GM10248 (cell line): ENCODE results near the gene POLD4.

Experiments used
- CTCF ChIA-PET: fragments of 300-600 bp; sonication (Branson Sonifier 250); formaldehyde crosslinking; extraction: SDS; loops from one replicate; lab custom pipeline; 2021; ENCODE audit warnings: antibody characterized with exemption; lab: Yijun Ruan, JAX
- POLR2A ChIA-PET: fragments of 350-650 bp; sonication (Branson Sonifier 250); formaldehyde crosslinking; extraction: SDS; loops from one replicate; lab custom pipeline; 2020; ENCODE audit warnings: antibody characterized with exemption; lab: Yijun Ruan, JAX
- DNase-seq: peaks from one replicate; pipeline ENCODE4 v3.0.0; 2012; ENCODE audit errors: extremely low spot score
- TF ChIP-seq, protein P1 (sequence below): IDR thresholded peaks from 2 replicates; pipeline ENCODE4 v1.5.1; 2012; ENCODE audit warnings: mild to moderate bottlenecking, low read depth; ENCODE audit errors: extremely low read depth, missing control alignments, control extremely low read depth

The POLD4 gene

DNA sequence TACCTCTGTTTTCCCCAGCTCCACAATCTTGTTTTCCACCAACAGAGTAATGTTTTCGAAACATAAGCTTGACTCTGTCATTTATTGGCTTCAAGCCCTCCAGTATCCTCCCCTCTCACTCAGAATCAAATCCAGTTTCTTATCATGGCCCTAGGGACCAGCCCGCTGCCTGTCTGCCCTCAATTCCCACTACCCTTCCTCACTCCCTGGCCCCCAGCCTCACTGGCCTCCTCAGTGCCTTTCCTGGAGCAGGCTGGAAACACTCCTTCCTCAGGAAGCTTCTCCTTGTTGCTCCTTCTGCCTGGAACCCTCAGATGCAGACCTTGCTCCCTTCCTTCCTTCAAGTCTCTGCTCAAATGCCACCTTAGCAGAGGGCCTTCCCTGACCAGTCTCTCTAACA, 3.9 kb downstream of the POLD4 start:
- ChIA-PET POLR2A (no interaction called here), CTCF (interaction anchor here (0.7 to 37.4 kb wide), 8 partner anchors 10 to 274 kb away, joined by 3 to 1573 read pairs (median 24); partner anchors contain the start of genes CLCF1, PPP1CA, RAD9A and TBC1D10C)
- TF ChIP-seq, protein P1, sequence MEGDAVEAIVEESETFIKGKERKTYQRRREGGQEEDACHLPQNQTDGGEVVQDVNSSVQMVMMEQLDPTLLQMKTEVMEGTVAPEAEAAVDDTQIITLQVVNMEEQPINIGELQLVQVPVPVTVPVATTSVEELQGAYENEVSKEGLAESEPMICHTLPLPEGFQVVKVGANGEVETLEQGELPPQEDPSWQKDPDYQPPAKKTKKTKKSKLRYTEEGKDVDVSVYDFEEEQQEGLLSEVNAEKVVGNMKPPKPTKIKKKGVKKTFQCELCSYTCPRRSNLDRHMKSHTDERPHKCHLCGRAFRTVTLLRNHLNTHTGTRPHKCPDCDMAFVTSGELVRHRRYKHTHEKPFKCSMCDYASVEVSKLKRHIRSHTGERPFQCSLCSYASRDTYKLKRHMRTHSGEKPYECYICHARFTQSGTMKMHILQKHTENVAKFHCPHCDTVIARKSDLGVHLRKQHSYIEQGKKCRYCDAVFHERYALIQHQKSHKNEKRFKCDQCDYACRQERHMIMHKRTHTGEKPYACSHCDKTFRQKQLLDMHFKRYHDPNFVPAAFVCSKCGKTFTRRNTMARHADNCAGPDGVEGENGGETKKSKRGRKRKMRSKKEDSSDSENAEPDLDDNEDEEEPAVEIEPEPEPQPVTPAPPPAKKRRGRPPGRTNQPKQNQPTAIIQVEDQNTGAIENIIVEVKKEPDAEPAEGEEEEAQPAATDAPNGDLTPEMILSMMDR: no peak
- no peak for DNase-seq

DNA sequence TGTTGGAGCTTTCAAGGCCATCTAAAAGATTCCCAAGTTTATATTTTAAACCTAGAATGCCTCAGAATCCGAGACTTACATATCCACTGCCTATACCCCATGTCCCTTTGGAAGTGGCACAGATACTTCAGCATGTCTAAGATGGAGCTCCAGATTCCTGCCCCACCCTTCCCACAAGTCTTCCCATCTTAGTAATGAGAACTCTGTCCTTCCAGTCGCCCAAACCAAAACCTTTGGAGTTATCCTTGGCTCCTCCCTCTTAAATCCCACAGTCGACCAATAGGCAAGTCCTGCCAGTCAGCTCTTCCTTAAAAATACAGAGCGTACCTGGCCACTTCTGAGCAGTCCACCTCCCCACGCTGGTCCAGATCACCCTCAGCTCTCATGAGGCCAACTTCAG, 4.3 kb downstream of the POLD4 start:
- TF ChIP-seq, protein P1: no peak

DNA sequence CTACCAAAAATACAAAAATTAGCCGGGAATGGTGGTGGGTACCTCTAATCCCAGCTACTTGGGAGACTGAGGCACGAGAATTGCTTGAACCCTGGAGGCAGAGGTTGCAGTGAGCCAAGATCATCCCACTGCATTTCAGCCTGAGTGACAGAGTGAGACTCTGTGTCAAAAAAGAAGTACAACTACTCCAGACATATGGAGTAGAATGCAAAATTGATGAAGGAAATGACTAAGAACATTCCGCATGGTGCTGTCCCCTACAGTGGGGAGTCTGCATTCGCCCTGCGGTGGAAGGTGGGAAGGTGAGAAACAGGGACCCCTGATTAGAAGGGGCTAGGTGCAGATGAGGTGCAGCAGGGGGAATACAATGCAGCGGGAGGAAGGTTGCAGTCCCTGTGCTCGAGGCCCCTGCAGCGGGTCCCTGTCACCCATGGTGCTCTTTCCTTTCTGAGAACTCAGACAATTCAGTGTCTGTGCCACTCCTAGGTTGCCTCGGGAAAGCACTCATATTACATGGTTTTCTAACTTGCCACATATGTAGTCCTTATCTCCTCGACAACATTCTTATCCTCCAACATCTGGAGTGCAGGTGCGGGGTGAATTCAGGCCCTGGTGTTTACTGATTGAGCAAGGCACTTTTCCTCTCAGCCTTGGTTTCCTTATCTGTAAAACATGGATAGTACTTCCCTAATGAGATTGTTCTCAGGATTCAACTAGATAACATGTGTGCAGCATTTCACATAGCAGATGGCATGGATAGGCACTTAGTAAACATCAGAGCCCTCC, 5.2 kb downstream of the POLD4 start:
- TF ChIP-seq, protein P1: no peak
- DNase-seq: no peak
- ChIA-PET POLR2A (interaction anchor here (1.0 kb wide), 1 partner anchor 25 kb away, joined by 3 read pairs; no protein-coding TSS in a partner anchor), CTCF (interaction anchor here (1.0 to 37.4 kb wide), 11 partner anchors 9 to 95 kb away, joined by 3 to 1573 read pairs (median 31); partner anchors contain the start of genes CLCF1, POLD4, PPP1CA and RAD9A)

More for the DNA sequence above, 4.3 kb downstream of the POLD4 start:
- POLR2A ChIA-PET: no interaction called here
- CTCF ChIA-PET: interaction anchor here (0.7 to 37.4 kb wide), 8 partner anchors 9 to 273 kb away, joined by 3 to 1573 read pairs (median 24); partner anchors contain the start of genes CLCF1, PPP1CA, RAD9A and TBC1D10C
- DNase-seq: no peak

DNA sequence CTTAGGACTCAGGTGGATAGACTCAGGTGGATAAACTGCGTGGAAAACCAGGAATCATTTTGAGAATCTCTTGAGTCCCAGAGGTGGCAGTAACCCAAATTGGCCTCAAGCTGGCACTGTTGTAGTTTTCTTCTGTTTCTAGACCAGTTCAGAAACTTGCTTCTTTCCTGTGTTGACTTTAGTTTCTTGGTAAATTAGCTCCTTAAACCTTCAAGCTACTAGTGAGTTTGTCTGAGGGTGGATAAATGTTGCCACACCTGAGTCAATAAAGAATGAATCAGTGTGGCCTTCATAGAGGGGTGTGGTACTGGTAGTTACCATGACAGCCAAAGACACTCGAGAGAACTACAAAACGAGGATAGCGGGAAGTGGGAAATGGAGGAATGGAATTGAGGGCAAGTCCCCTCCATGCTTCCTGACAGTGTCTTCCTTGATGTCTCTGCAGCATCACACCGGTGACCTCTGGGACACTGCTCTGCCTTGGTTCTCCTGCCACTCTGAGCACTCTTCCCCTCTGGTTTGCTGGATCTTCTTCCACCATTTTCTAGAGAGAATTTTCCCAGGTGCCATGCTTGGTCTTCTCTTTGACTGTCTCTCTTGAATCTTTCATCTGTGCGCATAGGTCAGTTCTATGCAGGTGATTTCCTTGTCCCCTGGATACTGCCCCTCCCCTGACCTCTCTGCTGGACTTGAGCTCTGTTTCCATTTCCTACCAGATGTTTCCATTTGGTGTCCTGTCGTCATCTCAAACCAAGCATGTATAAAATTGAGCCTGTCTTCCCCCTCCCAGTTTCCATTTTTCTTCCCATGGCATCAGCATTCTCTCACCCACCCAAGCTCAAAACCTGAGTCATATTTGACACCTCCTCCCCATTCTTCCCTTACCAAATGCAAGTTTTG, 7.2 kb downstream of the POLD4 start:
- DNase-seq: no peak
- ChIA-PET POLR2A (no interaction called here), CTCF (interaction anchor here (0.6 to 16.8 kb wide), 30 partner anchors 11 to 270 kb away, joined by 3 to 242 read pairs (median 4); partner anchors contain the start of genes CLCF1, GSTP1, POLD4 and PPP1CA)
- TF ChIP-seq, protein P1: peak; percentile 66

DNA sequence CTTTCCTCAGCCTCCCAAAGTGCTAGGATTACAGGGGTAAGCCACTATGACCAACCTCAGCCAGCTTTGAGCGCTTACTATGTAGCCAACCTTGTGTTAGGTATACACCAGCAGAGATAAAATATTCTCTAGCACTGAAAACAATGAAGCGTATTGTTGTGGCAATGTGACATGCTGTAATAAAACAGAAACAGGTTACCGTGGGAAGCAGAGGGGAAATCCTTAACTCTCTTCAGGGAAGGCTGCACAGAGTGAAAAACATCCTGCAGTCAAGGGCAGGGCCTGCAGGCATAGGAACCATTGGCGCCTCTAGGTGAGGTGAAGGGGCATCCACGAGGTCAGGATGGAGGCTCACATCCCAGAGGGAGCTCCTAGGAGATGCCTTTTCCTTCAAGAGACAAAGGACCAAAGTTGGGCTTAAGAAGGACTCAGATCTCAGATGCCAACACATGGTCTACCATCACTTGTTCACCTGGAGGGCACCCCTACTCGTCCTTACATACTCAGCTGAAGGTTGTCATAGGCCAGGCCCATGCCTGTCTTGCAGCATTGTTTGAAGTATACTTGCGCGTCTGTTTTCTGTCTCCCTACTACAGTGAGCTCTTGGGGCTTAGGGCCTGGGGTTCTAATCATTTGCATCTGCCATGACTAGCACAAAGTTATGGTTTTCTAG, 8.0 kb downstream of the POLD4 start:
- CTCF ChIA-PET: interaction anchor here (0.8 to 16.8 kb wide), 29 partner anchors 11 to 270 kb away, joined by 3 to 242 read pairs (median 4); partner anchors contain the start of genes CLCF1, POLD4, PPP1CA and RAD9A
- TF ChIP-seq, protein P1: no peak
- POLR2A ChIA-PET: no interaction called here
- no peak for DNase-seq
